Activated CD8-positive, alpha-beta T cell treated with anti-CD3 and anti-CD28 coated beads for 36 hours (primary cell): ENCODE measurements around the gene PITPNM1. TPM values are rescaled to one million over a fixed set of nuclear protein-coding genes. Genes with fewer than 3 reads are reported as not detected.

Experiments
- ATAC-seq: fragments of 200-7000 bp; cut with Tn5 transposase; one replicate; pipeline ENCODE4 v1.10.0; 2021; ENCODE audit warnings: mild to moderate bottlenecking, moderate library complexity
- CTCF ChIA-PET: fragments of 350-600 bp; sonication (Branson Sonifier 250); formaldehyde crosslinking; loops from one replicate; lab custom pipeline; 2021; ENCODE audit warnings: antibody characterized with exemption; lab: Charles Lee
- POLR2A ChIA-PET: fragments of 350-600 bp; sonication (Branson Sonifier 250); formaldehyde crosslinking; loops from one replicate; lab custom pipeline; 2021; ENCODE audit warnings: antibody characterized with exemption; lab: Charles Lee
- DNase-seq: peaks from one replicate; pipeline ENCODE4 v3.0.0-alpha.2; 2020
- H3K27ac Mint-ChIP-seq: one replicate; pipeline ENCODE4 v1.8.0; 2021; ENCODE audit warnings: mild to moderate bottlenecking, mixed read lengths
- H3K27me3 Mint-ChIP-seq: one replicate; pipeline ENCODE4 v1.8.0; 2021; ENCODE audit warnings: mixed read lengths
- H3K36me3 Mint-ChIP-seq: one replicate; pipeline ENCODE4 v1.8.0; 2021; ENCODE audit warnings: low read depth, mixed read lengths
- H3K4me1 Mint-ChIP-seq: one replicate; pipeline ENCODE4 v1.8.0; 2021; ENCODE audit warnings: low read depth, mixed read lengths
- H3K4me3 Mint-ChIP-seq: one replicate; pipeline ENCODE4 v1.8.0; 2021; ENCODE audit warnings: mild to moderate bottlenecking, moderate library complexity, mixed read lengths
- H3K9me3 Mint-ChIP-seq: one replicate; pipeline ENCODE4 v1.8.0; 2021; ENCODE audit warnings: mixed read lengths
- CTCF ChIP-seq: fragments of 200-600 bp; IDR thresholded peaks from one replicate; pipeline ENCODE4 v1.8.0; 2022; ENCODE audit warnings: antibody characterized with exemption, mild to moderate bottlenecking
- intact Hi-C: fragments of 100-400 bp; cut with micrococcal nuclease; formaldehyde crosslinking; loops from one replicate; pipeline ENCODE4 v1.10.0; 2022
- total RNA-seq, 2 experiments: library from RNA; stranded (reverse); gene quantifications; one replicate each; pipeline ENCODE4 v1.2.3, GENCODE V29; 2021

PITPNM1 gene
- total RNA-seq, 2 experiments from 2014 or later, result 87.8 to 88.1 TPM

DNA sequence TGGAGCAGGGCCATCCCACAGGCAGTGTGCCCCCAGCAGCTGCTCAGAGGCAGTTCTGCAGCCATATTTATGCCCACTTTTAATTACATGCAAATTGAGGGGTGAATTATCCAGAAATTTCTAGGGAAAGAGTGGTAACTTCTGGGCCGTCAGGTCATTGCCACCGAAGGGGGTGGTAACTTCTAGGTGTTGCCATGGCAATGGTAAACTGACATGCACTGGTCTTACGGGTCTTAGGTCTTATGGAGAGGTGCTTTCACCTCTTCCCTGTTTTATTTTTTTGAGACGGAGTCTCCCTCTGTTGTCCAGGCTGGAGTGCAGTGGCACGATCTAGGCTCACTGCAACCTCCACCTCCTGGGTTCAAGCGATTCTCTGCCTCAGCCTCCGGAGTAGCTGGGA lies 32.3 kb downstream of the PITPNM1 start:
- no peak for ATAC-seq
- CTCF ChIA-PET, result interaction anchor here (1.6 to 2.2 kb wide), 2 partner anchors 11 to 127 kb away, joined by 5 to 6 read pairs; partner anchors contain the start of gene AIP
- TF ChIP-seq CTCF, result no peak
- peaks cover 8% of the 10 kb centered on the region for H3K4me1 Mint-ChIP-seq
- POLR2A ChIA-PET, result interaction anchor here (1.1 kb wide), 1 partner anchor 14 kb away, joined by 4 read pairs; no protein-coding TSS in a partner anchor
- DNase-seq, result no peak
- H3K9me3 Mint-ChIP-seq, result no peaks in the 10 kb centered on the region
- intact Hi-C loops, result no loop called here
- peaks cover 2% of the 10 kb centered on the region for H3K36me3 Mint-ChIP-seq
- no peaks in the 10 kb centered on the region for H3K27me3 Mint-ChIP-seq
- H3K27ac Mint-ChIP-seq, result no peak overlapping the region
- H3K4me3 Mint-ChIP-seq, result no peak overlapping the region

- POLR2A ChIA-PET, result interaction anchor here (1.6 to 7.2 kb wide), 2 partner anchors 11 to 16 kb away, joined by 7 to 81 read pairs; partner anchors contain the start of gene AIP
- ATAC-seq (no peak), DNase-seq (no peak)
- H3K27ac Mint-ChIP-seq, result peak overlapping the region; percentile 6
- peaks cover 26% of the 10 kb centered on the region for H3K4me1 Mint-ChIP-seq
- CTCF ChIA-PET, result interaction anchor here (0.7 to 1.5 kb wide), 5 partner anchors 10 to 89 kb away, joined by 3 read pairs; partner anchors contain the start of gene AIP
- intact Hi-C loops, result no loop called here
- H3K36me3 Mint-ChIP-seq, result peaks cover 5% of the 10 kb centered on the region
- H3K9me3 Mint-ChIP-seq, result no peaks in the 10 kb centered on the region
- TF ChIP-seq CTCF, result no peak
- H3K27me3 Mint-ChIP-seq, result no peaks in the 10 kb centered on the region
- H3K4me3 Mint-ChIP-seq, result peak overlapping the region; percentile 95
These were observed 34.7 kb downstream of the PITPNM1 start for GRCh38 chr11:67470337-67471002.

GRCh38 chr11:67469508-67469811 lies 35.7 kb downstream of the PITPNM1 start:
- DNase-seq (no peak), ATAC-seq (no peak)
- POLR2A ChIA-PET, result interaction anchor here (1.0 to 7.2 kb wide), 6 partner anchors 12 to 49 kb away, joined by 4 to 83 read pairs (median 8); partner anchors contain the start of genes AIP and PTPRCAP
- CTCF ChIA-PET, result interaction anchor here (0.7 to 2.4 kb wide), 6 partner anchors 9 to 78 kb away, joined by 3 to 18 read pairs (median 4); partner anchors contain the start of genes CDK2AP2, PPP1CA, PTPRCAP and RAD9A
- peaks cover 11% of the 10 kb centered on the region for H3K36me3 Mint-ChIP-seq
- intact Hi-C loops, result no loop called here
- TF ChIP-seq CTCF, result no peak
- H3K9me3 Mint-ChIP-seq, result no peaks in the 10 kb centered on the region
- no peaks in the 10 kb centered on the region for H3K27me3 Mint-ChIP-seq
- H3K4me1 Mint-ChIP-seq, result peaks cover 30% of the 10 kb centered on the region
- peak overlapping the region; percentile 95 for H3K4me3 Mint-ChIP-seq
- H3K27ac Mint-ChIP-seq, result peak overlapping the region; percentile 87

DNA sequence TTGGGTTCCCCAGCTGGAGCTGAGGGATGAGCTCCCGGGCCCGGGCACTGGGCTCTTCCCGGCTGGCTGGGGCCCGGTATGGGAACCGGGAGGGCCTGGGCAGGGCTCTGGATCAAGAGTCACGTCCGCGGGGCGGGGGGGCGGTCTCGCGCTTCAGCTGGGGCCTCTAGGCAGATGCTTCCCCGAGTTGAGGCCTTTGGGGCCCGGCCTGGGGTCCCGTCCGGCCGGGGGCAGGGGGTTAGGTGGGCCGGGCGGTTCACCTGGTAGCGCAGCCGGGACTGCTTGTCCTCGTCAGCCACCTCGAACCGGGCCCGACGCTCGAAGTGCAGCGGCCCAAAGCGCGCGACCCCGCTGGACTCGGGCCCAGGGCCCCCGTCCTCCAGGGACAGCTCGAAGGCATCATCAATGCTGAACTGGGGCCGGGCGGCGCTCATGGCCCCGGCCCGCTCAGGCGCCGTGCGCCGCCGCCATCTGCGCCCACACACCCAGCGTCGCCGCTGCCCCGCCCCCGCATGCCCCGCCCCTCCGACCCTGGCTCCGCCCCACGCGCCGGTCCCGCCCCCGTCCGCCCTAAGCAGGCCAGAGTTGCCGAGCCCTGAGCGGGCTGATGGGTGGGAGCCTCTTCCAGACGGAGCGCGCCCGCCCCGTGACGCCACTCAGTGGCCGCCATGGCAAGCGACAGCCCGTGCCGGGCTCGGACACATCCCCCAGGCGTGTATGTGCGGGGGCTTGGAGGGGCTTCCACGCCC lies 36.2 kb downstream of the PITPNM1 start, which contains the start of gene TMEM134:
TMEM134 (minus strand) TSS at position 493 of the 749 bp plus-strand sequence; CDS start at position 434, 59 bp downstream.
- peaks cover 11% of the 10 kb centered on the region for H3K36me3 Mint-ChIP-seq
- ChIA-PET CTCF (interaction anchor here (0.7 to 2.4 kb wide), 13 partner anchors 8 to 123 kb away, joined by 3 to 18 read pairs (median 4); partner anchors contain the start of genes CDK2AP2, PPP1CA, PTPRCAP and RAD9A), POLR2A (interaction anchor here (0.6 to 7.2 kb wide), 16 partner anchors 7 to 145 kb away, joined by 3 to 83 read pairs (median 4); partner anchors contain the start of genes AIP, CABP4, PPP1CA and PTPRCAP)
- intact Hi-C loops, result no loop called here
- peak within 1 kb of the TSS; percentile 95 for H3K4me3 Mint-ChIP-seq
- H3K9me3 Mint-ChIP-seq, result no peaks in the 10 kb centered on the region
- ATAC-seq (peak; percentile 86), DNase-seq (peak; percentile 94)
- H3K4me1 Mint-ChIP-seq, result peaks cover 34% of the 10 kb centered on the region
- peak within 1 kb of the TSS; percentile 92 for H3K27ac Mint-ChIP-seq
- TF ChIP-seq CTCF, result peak; percentile 28
- no peaks in the 10 kb centered on the region for H3K27me3 Mint-ChIP-seq
